SK-N-SH (cell line): ENCODE measurements around the gene ANO10.
"Not testable (repeated sequence)": the region's sequence is repeated elsewhere in the genome, so short reads cannot be mapped to it uniquely, and the experiment has no call there.

Experiments
- CTCF ChIP-seq: fragments of 200-600 bp; sonication (generic); IDR thresholded peaks from 2 replicates; pipeline ENCODE4 v1.6.1; 2017; ENCODE audit warnings: antibody characterized with exemption, mild to moderate bottlenecking, moderate library complexity
- GABPA ChIP-seq: IDR thresholded peaks from 2 replicates; pipeline ENCODE4 v1.4.0; 2012; ENCODE audit warnings: low read depth, mild to moderate bottlenecking
- RCOR1 ChIP-seq: fragments of 150-350 bp; IDR thresholded peaks from 2 replicates; pipeline ENCODE4 v1.6.1; 2017; ENCODE audit warnings: antibody characterized with exemption, low read length
- REST ChIP-seq: IDR thresholded peaks from 2 replicates; pipeline ENCODE4 v1.6.1; 2012; ENCODE audit warnings: mild to moderate bottlenecking, low read depth, low read length, moderate library complexity
- SIN3A ChIP-seq: IDR thresholded peaks from 2 replicates; pipeline ENCODE4 v1.6.1; 2012; ENCODE audit warnings: low read depth, mild to moderate bottlenecking, low read length, moderate library complexity, borderline replicate concordance

- not testable (repeated sequence) for TF ChIP-seq CTCF, REST, RCOR1, GABPA, SIN3A
Observed at GRCh38 chr3:43593588-43593987, 28.2 kb downstream of the ANO10 start.
